Gastroesophageal sphincter (tissue), 4 donors: ENCODE data around the gene MIGA1. TPM values are rescaled to one million over a fixed set of nuclear protein-coding genes. Genes with fewer than 3 reads are reported as not detected.

Source experiments
- ATAC-seq: fragments of 150-250 bp; one replicate; pipeline ENCODE4 v1.9.1; 2016; ENCODE audit warnings: mild to moderate bottlenecking, moderate library complexity
- H3K27ac ChIP-seq, 4 donors: fragments of 200-600 bp; sonication (generic) in 3 of 4; 1 replicate in 3 of 4; 2 replicates in 1 of 4; pipeline ENCODE4 v1.5.1; 2016 to 2019
- H3K27me3 ChIP-seq: fragments of 200-600 bp; sonication (generic); one replicate; pipeline ENCODE4 v1.5.1; 2019
- H3K36me3 ChIP-seq, 2 donors: fragments of 200-600 bp; sonication (generic); one replicate each; pipeline ENCODE4 v1.5.1; 2019; ENCODE audit warnings: control low read depth in 1 of 2
- H3K4me1 ChIP-seq, 3 donors: fragments of 200-600 bp; sonication (generic); 1 replicate in 2 of 3; 2 replicates in 1 of 3; pipeline ENCODE4 v1.5.1; 2016 to 2019; ENCODE audit warnings: control low read depth in 2 of 3
- H3K4me3 ChIP-seq, 2 donors: fragments of 200-600 bp; sonication (generic); one replicate each; pipeline ENCODE4 v1.5.1; 2019; ENCODE audit warnings: mild to moderate bottlenecking in 1 of 2, moderate library complexity in 1 of 2
- H3K9me3 ChIP-seq, 3 donors: fragments of 200-600 bp; sonication (generic); one replicate each; pipeline ENCODE4 v1.5.1; 2017 to 2019; ENCODE audit warnings: control low read depth in 2 of 3
- EP300 ChIP-seq: sonication (generic); formaldehyde crosslinking; IDR thresholded peaks from one replicate; pipeline ENCODE4 v1.6.1; 2017; ENCODE audit warnings: antibody characterized with exemption, mild to moderate bottlenecking
- POLR2A ChIP-seq, 2 donors: fragments of 450-650 bp; IDR thresholded peaks; one replicate each; pipeline ENCODE4 v1.6.1; 2017; ENCODE audit warnings: antibody characterized with exemption in 2 of 2, mild to moderate bottlenecking in 2 of 2, moderate library complexity in 1 of 2
- POLR2AphosphoS5 ChIP-seq: sonication (generic); formaldehyde crosslinking; IDR thresholded peaks from one replicate; pipeline ENCODE4 v1.6.1; 2017; ENCODE audit warnings: antibody characterized with exemption
- WGBS, 2 donors: methylation state at CpG; one replicate each; pipeline ENCODE4 v1.1.5; 2018; ENCODE audit warnings: low coverage in 1 of 2; 5-methylcytosine and 5-hydroxymethylcytosine counted together
- total RNA-seq, 4 donors: library from RNA; depleted of rRNA; stranded (reverse); fragments of >200 nt; gene quantifications; one replicate each; pipeline ENCODE4 v1.1.0, GENCODE V29; 2016
- TF ChIP-seq, protein P1 (sequence below), 4 experiments: fragments of 200-600 bp in 2 of 4; fragments of 450-650 bp in 2 of 4; sonication (generic) in 1 of 4; IDR thresholded peaks; one replicate each; pipeline ENCODE4 v1.5.1; 2017 to 2019; ENCODE audit warnings: antibody characterized with exemption in 4 of 4, mild to moderate bottlenecking in 2 of 4, moderate library complexity in 2 of 4

MIGA1 gene
- total RNA-seq, 4 donors from 2014 or later, result 13.8 to 22.3 (median 20.6) TPM

DNA sequence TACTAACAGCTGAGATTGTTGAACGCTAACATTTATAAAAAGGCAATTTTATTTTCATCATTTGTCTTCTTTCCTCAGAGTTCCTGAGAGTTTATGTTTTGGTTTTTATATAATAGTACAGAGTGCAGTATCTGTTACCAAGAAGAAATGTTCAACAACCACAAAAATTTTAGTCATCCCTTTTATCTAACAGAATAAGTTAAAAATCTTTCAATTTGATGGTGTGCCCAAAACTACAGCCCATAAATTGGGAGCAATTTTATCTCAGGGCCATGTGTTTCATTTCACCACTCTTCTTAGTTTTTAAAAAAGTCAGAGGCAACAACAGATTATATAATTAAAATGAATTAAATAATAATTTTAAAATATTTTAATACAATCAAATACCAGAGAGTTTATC, 146.1 kb downstream of the MIGA1 start:
- Histone ChIP-seq H3K4me1 (peaks cover 0 to 28% (median 0%) of the 10 kb centered on the region in 3 donors), H3K4me3 (no peak overlapping the region), H3K27me3 (no peaks in the 10 kb centered on the region), H3K36me3 (peaks cover 0 to 94% of the 10 kb centered on the region in 2 donors), H3K9me3 (no peaks in the 10 kb centered on the region), H3K27ac (peak overlapping the region in 1 of 4 donors; percentile 32)
- TF ChIP-seq EP300 (no peak), POLR2AphosphoS5 (no peak), POLR2A (IDR thresholded peaks at IDR 0.05) (no peak)
- TF ChIP-seq, protein P1, sequence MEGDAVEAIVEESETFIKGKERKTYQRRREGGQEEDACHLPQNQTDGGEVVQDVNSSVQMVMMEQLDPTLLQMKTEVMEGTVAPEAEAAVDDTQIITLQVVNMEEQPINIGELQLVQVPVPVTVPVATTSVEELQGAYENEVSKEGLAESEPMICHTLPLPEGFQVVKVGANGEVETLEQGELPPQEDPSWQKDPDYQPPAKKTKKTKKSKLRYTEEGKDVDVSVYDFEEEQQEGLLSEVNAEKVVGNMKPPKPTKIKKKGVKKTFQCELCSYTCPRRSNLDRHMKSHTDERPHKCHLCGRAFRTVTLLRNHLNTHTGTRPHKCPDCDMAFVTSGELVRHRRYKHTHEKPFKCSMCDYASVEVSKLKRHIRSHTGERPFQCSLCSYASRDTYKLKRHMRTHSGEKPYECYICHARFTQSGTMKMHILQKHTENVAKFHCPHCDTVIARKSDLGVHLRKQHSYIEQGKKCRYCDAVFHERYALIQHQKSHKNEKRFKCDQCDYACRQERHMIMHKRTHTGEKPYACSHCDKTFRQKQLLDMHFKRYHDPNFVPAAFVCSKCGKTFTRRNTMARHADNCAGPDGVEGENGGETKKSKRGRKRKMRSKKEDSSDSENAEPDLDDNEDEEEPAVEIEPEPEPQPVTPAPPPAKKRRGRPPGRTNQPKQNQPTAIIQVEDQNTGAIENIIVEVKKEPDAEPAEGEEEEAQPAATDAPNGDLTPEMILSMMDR (IDR thresholded peaks at IDR 0.05), result no peak
- no peak for ATAC-seq
- 15 to 23% methylated on average over 1 of the region's 1 CpG for WGBS, 2 donors

DNA sequence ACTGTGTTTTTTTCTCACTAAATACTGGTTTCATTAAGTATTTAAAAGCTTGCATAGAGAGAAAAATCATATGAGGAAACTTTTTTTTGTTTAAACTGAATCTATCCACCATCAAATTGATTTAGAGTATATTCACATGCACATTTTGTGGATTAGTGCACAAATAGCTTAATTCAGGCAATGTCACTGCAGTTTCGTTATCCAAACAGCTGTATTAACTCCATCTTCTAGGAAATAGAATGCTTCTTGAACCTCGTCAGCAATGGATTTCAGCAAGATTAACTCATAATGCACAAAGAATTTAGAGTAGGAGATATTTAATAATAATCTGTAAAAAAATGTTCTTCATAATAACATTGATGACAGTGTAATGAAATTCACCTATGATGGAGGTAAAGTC, 146.5 kb downstream of the MIGA1 start:
- ATAC-seq, result no peak
- Histone ChIP-seq H3K4me1 (peaks cover 0 to 28% (median 0%) of the 10 kb centered on the region in 3 donors), H3K9me3 (no peaks in the 10 kb centered on the region), H3K27me3 (no peaks in the 10 kb centered on the region), H3K4me3 (peak overlapping the region in 1 of 2 donors; percentile 3), H3K36me3 (peaks cover 0 to 94% of the 10 kb centered on the region in 2 donors), H3K27ac (peak overlapping the region in 2 of 4 donors; percentile 32 to 45)
- WGBS, 2 donors, result 23 to 52% methylated on average over 2 of the region's 2 CpGs
- TF ChIP-seq POLR2AphosphoS5 (no peak), EP300 (no peak), POLR2A (IDR thresholded peaks at IDR 0.05) (no peak)
- TF ChIP-seq, protein P1 (IDR thresholded peaks at IDR 0.05), result no peak

DNA sequence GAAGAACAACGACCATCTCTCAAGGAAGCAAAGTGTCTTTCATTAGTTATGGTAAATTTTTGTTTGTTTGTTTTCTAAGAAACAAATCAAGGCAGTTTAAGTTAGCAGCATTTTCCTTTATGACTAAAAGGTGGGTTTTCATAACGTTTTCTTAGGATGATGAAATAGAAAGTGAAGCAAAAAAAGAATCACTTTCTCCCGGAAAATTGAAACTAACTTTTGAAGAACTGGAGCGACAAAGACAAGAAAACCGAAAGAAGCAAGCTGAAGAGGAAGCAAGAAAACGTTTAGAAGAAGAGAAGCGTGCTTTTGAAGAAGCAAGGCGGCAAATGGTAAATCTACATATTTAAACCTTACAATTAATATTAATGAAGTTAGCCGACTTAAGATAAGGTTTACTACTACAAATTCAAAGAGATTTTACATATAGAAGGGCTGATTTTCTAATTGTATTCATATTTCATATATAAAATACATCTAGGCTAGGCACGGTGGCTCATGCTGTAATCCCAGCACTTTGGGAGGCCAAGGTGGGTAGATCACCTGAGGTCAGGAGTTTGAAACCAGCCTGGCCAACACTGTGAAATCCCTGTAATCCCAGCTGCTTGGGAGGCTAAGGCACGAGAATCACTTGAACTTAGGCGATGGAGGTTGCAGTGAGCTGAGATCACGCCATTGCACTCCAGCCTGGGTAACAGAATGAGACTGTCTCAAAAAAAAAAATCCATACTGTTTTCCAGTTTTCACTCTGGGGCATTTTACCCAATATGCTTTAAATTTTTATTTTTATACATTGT, 147.3 kb downstream of the MIGA1 start:
- H3K4me1 ChIP-seq, result peaks cover 0 to 28% (median 0%) of the 10 kb centered on the region in 3 donors
- H3K27ac ChIP-seq, result peak overlapping the region in 3 of 4 donors; percentile 1 to 45 (median 32)
- H3K9me3 ChIP-seq, result no peaks in the 10 kb centered on the region
- H3K27me3 ChIP-seq, result no peaks in the 10 kb centered on the region
- TF ChIP-seq POLR2A (IDR thresholded peaks at IDR 0.05) (no peak), EP300 (no peak), POLR2AphosphoS5 (no peak)
- TF ChIP-seq, protein P1 (IDR thresholded peaks at IDR 0.05), result no peak
- H3K36me3 ChIP-seq, result peaks cover 0 to 94% of the 10 kb centered on the region in 2 donors
- ATAC-seq, result no peak
- 44 to 66% methylated on average over 9 to 13 of the region's 13 CpGs for WGBS, 2 donors
- H3K4me3 ChIP-seq, result peak overlapping the region; percentile 3 to 21

DNA sequence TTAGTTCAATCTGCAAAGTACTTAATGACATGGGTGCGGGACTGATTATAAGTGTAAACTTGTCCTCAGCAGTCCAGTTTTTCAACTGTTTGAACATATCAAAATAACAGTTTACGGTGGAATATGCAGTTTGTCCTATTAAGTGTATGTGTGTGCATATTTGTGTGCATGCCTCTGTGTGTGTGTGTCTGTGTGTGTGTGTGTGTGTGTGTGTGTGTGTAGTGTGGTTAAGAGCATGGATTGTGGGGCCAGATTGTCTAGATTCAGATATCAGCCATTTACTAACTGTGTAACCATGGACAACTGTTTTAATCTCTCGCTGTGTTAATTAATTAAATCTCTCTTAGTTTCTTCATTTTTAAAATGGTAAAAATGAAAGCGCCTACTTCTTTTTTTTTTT, 148.0 kb downstream of the MIGA1 start:
- 88 to 95% methylated on average over 4 of the region's 4 CpGs for WGBS, 2 donors
- H3K4me1 ChIP-seq, result peaks cover 0 to 28% (median 0%) of the 10 kb centered on the region in 3 donors
- peaks cover 0 to 94% of the 10 kb centered on the region in 2 donors for H3K36me3 ChIP-seq
- no peaks in the 10 kb centered on the region for H3K9me3 ChIP-seq
- TF ChIP-seq EP300 (no peak), POLR2A (IDR thresholded peaks at IDR 0.05) (no peak), POLR2AphosphoS5 (no peak)
- TF ChIP-seq, protein P1 (IDR thresholded peaks at IDR 0.05), result no peak
- ATAC-seq, result no peak
- peak overlapping the region in 2 of 4 donors; percentile 1 to 32 for H3K27ac ChIP-seq
- no peaks in the 10 kb centered on the region for H3K27me3 ChIP-seq
- H3K4me3 ChIP-seq, result no peak overlapping the region

Other genes with a start within 250 kb of the MIGA1 start
- 10 to 100 TPM; 38.2 to 79.7 (median 53.5) TPM for gene ZZZ3, start 97.0 kb upstream of the MIGA1 start, total RNA-seq
- 10 to 100 TPM; 54.4 to 94.0 (median 84.6) TPM for gene USP33, start 19.8 kb upstream of the MIGA1 start, total RNA-seq
- 100 to 1,000 TPM; 142 to 359 (median 213) TPM for gene NEXN, start 109.0 kb downstream of the MIGA1 start, total RNA-seq
- gene FUBP1, start 199.4 kb downstream of the MIGA1 start, total RNA-seq, result 100 to 1,000 TPM in 1 of 4 donors, 10 to 100 TPM in 3; 46.9 to 135 (median 68.5) TPM
- 100 to 1,000 TPM in 1 of 4 donors, 10 to 100 TPM in 3; 74.1 to 123 (median 86.0) TPM for gene DNAJB4, start 225.3 kb downstream of the MIGA1 start, total RNA-seq